Activated T-cell treated with anti-CD3 and anti-CD28 coated beads, Interleukin-2, amount 50 U/mL, for 1 hour (primary cell): ENCODE data around the gene ABCB8.
"Not testable (repeated sequence)": the region's sequence is repeated elsewhere in the genome, so short reads cannot be mapped to it uniquely, and the experiment has no call there.

Experiments used
- DNase-seq: peaks from one replicate; pipeline ENCODE4 v3.0.0-alpha.2; 2020

The ABCB8 gene

GRCh38 chr7:151038951-151039849 is 10.9 kb downstream of the ABCB8 start:
- peak; percentile 54 for DNase-seq

DNA sequence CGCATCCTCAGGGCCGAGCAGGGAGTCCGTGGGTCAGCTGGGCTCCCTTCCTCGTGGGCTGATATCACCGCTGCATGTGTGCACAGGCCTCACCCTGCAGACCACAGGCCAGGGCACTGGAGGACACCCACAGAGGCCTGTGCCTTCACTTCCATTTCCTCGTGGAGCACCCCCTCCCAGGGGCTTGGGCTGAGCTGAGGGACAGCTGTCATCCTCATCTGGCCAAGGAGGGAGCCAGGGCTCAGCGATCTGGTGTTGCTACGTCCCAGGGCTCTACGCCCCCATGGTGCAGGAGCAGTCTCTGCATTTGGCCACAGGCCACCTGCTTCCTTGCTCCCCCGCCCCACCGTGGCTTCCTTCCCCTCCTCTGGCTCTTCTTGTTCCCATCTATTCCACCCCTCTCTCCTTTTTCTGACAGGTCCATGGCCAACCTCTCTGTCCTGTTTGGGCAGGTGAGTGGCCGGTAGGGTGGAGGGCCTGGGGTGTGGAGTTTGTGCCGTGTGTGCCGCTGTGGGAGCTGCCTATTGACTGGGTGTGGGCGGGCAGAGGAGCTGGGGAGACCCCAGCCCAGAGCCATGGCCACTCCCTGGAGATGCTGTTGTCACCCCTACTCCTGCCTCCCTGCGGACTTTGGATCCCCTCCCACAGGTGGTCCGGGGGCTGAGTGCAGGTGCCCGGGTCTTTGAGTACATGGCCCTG is 11.7 kb downstream of the ABCB8 start:
- DNase-seq, result no peak

DNA sequence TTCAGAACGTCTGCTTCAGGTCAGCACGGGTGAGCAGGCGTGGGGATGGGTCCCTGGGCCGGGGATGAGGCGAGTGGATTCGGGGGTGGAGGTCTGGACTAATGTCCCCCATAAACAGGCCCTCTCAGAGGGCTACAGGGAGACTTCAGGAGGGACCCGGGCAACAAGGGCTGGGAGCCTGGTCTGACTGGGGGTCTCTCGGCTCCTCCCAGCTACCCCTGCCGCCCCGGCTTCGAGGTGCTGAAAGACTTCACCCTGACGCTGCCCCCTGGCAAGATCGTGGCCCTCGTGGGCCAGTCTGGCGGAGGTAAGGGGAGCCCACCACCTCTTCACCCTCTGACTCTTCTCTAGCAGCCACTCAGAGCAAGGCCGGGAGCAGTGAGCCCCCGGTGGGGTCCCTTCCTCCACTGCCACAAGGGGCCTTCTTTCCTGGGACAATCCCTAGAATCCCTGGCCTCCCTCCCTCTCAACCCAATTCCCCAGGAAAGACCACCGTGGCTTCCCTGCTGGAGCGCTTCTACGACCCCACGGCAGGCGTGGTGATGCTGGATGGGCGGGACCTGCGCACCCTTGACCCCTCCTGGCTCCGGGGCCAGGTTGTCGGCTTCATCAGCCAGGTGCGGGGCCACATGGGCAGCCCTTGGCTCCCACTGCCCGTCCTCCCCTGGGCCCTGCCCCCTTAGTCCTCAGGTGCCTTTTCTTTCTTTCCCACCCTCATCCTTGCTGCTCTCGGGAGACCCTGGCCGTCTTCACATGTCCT is 12.5 kb downstream of the ABCB8 start:
- DNase-seq, result no peak

- DNase-seq, result not testable (repeated sequence)
Measured at GRCh38 chr7:151043449-151043848, 15.2 kb downstream of the ABCB8 start.

GRCh38 chr7:151043959-151044358 is 15.7 kb downstream of the ABCB8 start:
- DNase-seq, result no peak

- no peak for DNase-seq
Measured at GRCh38 chr7:151045262-151045661, 17.0 kb downstream of the ABCB8 start.

- DNase-seq, result no peak
Measured at GRCh38 chr7:151045967-151046366, 17.7 kb downstream of the ABCB8 start.

DNA sequence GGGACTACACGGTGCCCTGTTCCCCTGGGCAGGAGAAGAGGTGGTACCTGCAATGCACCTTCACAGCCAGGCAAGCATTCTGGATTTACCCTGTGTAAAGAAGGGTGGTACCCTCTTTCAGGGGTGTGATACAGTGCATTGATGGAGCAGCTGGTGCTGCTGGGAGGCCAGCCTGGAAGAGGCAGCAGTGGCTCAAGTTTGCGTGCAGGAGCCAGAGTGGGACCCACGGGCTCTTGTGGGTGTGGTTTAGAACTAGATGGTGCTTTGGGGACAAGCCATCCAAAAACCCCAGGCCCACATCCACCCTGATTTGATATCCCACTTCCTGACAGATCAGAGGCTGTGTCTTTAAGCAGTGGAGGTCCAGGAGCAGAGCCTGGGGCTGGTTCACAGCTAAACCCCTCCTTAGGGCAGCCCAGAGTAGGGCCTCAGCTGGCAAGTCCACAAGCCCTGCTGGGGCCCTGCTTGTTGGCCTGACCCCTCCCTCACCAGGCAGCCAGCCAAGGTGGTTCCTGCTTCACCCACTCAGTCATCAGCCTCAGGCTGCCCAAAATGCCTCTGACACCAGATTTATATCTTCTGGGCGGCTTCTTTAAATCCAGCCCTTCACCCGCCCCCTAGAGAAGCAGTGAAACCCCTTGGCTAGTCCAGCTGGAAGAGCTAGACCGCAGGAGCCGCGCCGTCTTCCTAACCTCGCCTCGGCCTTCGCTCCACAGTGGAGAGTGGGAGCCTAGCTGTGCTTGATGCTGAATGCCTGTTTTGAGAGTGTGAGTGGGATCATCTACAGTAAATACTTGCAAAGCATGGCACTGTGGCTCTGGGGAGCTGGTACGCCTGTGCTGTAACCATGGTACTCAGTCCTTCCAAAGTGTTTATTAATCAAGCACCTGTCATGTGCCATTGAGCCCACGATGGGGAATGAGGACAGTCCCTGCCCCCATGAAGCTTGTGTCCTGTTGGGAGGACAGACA is 18.6 kb downstream of the ABCB8 start:
- no peak for DNase-seq

DNA sequence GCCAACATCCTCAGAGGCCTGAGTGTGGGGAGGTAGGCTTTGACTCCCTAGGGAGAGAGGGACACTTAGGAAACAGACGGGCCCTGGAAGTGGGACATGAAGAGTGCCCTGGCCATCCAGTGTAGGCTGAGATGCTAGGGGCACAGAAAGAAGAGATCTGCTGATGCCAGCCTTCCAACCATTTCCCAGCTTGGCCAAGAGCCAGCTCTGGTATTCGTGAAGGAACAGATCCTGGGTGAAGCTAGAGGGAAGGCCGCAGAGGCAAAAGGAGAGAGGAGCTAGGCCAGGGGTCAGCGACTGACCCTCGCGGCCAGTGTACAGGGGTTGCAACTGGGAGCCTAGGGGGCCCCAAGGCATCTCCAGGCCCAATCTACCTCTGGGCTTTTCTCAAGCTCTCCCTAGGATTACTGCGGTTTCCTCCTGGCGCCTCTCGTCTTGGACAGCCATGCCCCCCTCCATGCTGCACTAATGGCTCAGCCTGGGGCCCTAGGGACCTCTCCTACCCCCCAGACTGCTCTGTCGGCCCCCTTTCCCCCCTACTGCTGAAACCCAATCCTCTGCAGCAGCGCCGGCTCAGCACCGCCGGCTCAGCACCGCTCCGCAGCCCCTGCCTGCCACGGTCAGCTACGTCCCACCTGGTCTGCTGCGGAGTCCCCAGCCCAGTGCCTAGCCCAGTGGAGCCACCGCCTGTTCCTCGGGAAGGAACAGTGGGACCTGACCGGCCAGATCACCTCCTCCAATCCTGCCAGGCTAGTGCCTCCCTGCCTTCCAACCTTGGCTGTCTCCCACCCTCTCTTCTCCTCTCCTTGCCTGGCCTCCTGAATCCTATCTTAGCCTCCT is 19.9 kb downstream of the ABCB8 start, which contains the start of gene ASIC3:
TSS of gene ASIC3 (plus strand) at position 556 of the 840 bp plus-strand sequence. CDS start 355 bp downstream, outside the sequence.
- no peak for DNase-seq

GRCh38 chr7:151048911-151049463 is 20.7 kb downstream of the ABCB8 start:
- no peak for DNase-seq

DNA sequence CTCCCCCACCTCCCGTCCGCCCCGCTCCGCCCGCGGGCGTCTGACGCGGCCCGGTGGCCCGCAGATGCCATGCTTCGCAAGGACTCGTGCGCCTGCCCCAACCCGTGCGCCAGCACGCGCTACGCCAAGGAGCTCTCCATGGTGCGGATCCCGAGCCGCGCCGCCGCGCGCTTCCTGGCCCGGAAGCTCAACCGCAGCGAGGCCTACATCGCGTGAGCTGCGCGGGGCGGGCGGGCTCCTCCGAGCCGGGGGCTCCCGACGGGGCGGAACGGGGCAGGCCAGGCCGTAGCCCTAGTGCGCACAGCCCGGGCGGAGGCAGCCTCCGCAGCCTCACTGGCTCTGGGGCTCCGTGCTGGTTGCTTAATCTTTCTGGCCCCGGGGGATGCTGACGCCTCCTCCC is 22.9 kb downstream of the ABCB8 start:
- peak; percentile 67 for DNase-seq

DNA sequence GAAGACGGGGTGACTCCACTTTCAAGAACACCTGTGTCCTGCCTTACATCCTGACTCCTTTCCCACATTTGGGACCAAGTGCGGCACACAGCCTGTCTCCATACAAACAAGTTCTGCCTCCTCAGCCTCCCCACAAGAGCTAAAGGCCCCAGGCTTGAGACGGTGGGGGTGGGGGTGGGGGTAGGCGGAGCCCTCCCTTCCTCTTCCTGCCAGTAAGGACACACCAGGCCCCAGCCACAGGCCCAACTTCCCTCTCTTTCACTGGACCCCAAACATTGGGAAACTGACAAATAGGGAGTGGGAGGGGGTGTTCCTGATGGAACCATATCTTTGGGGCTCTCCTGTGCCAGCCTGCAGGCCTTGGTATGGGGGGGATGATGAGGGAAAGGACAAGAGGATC is 24.8 kb downstream of the ABCB8 start:
- DNase-seq, result no peak

DNA sequence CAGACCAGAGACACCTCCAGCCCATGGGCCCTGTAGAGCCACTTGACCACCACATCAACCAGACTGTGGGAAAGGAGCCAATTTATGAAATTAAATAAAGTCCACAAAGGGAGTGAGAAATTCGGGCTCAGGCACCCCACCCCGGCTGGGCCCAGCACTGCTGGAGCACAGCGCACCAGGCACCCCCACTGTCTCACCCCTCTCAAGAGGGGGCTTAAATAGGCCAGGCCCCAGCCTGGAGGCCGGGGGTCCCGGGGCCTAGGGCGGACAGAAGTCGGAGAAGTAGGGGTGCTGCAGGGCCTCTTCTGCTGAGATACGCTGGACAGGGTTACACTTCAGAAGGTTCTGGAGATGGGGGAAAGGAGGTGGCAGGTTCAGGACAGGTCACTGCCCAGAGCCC is 25.5 kb downstream of the ABCB8 start:
- DNase-seq, result no peak

DNA sequence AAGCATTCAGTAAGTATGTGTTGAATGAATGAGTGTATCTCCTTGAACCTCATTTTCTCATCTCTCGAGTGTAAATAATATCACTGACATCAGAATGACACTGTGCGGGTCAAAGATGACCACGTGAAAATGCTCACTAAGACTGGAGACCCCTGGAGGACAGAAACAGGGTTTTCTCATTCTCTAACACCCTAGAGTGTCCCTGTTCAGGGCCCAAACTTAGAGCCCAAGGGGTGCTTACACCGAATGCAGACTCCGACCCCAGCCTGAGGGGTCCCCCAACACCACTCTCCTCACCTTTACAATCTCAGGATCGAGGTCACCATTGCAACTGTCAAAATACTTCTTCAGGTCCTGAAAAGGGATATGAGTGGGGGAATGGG is 28.0 kb downstream of the ABCB8 start:
- no peak for DNase-seq

GRCh38 chr7:151056666-151057505 is 28.6 kb downstream of the ABCB8 start:
- no peak for DNase-seq

DNA sequence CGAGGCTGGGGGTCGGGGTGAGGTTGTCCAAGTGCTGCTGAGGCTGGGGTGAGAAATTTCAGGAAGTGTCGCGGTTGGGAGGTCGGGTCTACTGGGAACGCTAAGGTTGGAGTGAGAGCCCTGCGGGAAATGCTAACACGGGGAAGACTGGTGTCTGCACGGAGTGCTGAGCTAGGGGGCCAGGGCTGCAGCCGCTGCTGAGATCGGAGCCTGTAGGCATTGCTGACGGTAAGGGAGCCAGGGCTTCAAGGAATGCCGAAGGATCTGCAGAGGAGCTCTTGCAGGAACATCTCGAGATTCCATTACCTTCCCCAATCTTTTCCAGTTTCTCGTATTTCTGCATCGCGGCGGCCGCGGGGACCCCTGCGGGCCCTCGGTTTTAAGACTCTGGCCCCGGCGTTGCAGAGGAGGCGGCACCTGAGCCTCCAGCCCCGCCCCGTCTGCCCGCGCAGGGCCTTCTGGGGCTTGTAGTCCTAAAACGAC is 29.3 kb downstream of the ABCB8 start, which contains the start of gene CDK5:
TSS of gene CDK5 (minus strand) at position 392 of the 483 bp plus-strand sequence. CDS start at position 343, 49 bp downstream.
- DNase-seq, result no peak

DNA sequence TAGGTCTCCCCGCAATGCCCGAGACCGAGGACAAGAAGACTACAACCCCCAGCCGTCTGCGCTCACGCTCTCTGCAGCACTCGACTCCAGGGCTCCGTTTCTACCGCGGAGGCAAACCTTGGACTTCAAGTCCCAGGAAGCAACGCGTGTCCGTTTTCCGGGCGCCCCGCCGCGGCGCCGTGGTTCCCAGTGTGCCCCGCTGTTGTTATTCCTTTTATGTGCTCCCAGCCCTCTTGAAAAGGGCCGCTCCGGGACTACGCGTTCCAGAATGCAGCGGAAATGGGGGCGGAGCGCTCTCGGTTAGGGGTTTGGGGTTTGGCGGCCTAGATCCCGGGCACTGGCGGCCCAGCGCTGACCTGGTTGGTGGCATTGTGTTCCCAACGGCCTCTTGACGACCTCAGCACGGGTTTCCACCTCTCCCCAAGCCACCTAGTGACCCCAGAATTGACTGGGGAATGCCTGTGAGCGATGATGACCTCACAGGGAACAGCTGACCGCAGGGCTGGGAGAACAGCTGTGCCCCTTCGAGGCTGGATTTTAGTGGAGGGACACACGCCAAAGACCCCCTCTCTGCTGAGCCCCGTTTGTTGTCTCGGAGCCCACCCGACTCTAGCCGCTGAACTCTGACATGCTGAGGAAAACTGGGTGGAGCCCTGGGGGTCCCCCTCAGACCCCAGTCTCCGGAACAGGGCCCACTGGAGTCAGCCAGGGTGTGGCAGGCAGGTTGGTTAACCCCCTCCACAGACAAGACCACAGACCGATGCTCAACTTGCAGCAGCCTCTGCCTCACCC is 29.9 kb downstream of the ABCB8 start:
- peak; percentile 96 for DNase-seq

DNA sequence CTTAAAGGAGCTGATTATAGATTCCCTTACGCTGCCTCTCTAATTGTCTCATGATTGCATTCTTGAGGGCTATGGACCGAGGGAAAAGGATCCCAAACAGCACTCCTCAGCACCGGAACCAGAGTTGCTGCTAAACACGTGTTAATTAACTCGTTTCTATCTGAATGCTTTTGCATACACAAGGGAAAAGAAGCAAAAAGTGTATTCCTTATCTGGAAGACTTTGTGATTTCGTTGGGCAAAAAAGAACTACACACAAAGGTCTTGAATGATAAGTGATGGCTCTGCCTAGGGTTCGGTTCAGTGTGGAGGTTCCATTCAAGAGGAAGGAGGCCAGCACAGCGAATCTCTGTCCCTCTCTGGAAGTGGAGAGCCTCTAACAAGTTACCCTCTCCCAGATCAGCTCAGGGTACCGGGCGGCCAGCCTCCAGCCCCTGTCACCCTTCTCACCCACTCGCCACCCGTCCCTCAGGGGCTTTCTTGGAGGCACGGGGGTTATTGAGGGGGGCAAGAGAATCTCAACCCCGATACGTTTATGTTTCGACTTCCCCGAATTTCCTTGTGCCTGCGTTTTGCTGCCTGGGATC is 30.6 kb downstream of the ABCB8 start:
- DNase-seq, result no peak
